ENCODE results near the gene SERPINB5. TPM values are rescaled to one million over a fixed set of nuclear protein-coding genes. Genes with fewer than 3 reads are reported as not detected.
"Not testable (repeated sequence)": the region's sequence is repeated elsewhere in the genome, so short reads cannot be mapped to it uniquely, and the experiment has no call there.

Gene SERPINB5
- polyA plus RNA-seq, 6 donors from 2014 or later = not detected

GRCh38 chr18:63449426-63449825, 27.3 kb upstream of the SERPINB5 start:
- H3K27ac Mint-ChIP-seq = peak overlapping the region in 1 of 6 donors; percentile 11
- DNase-seq (no peak), ATAC-seq (ENCODE audit: low read depth in 2 of 2) (no peak)
- H3K4me1 Mint-ChIP-seq = peaks cover 8 to 9% (median 9%) of the 10 kb centered on the region in 3 donors
- no peaks in the 10 kb centered on the region for H3K27me3 Mint-ChIP-seq
- no peak overlapping the region for H3K4me3 Mint-ChIP-seq
- H3K36me3 Mint-ChIP-seq = no peaks in the 10 kb centered on the region
- H3K9me3 Mint-ChIP-seq = peaks cover 0 to 2% (median 0%) of the 10 kb centered on the region in 7 donors

GRCh38 chr18:63451799-63452660, 24.7 kb upstream of the SERPINB5 start:
- H3K27ac Mint-ChIP-seq = no peak overlapping the region
- peaks cover 0 to 5% (median 0%) of the 10 kb centered on the region in 3 donors for H3K27me3 Mint-ChIP-seq
- DNase-seq (no peak), ATAC-seq (ENCODE audit: low read depth in 2 of 2) (no peak)
- no peaks in the 10 kb centered on the region for H3K4me1 Mint-ChIP-seq
- H3K9me3 Mint-ChIP-seq = peaks cover 0 to 1% (median 0%) of the 10 kb centered on the region in 7 donors
- no peaks in the 10 kb centered on the region for H3K36me3 Mint-ChIP-seq
- H3K4me3 Mint-ChIP-seq = no peak overlapping the region

DNA sequence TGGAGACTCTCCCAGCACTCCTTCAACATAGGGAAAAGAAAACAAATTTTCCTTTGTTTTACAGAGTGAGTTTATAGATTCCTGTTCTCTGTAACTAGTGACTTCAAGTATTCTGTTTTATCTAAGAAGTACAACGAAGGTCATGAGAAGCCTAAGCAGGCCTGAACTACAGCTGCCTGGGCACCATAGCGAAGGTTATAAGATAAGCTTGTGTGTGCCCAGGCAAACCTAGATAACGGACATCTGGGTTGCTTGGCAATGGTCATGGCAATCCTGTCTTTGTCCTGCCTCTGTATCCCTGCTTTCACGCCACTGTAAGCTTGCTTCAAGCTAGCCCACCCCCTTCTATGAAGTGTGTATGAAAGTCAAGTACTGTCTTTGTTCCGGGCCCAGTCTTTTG, 24.0 kb upstream of the SERPINB5 start:
- not testable (repeated sequence) for H3K36me3 Mint-ChIP-seq; ATAC-seq (ENCODE audit: low read depth in 2 of 2); H3K9me3 Mint-ChIP-seq; H3K27me3 Mint-ChIP-seq; H3K27ac Mint-ChIP-seq; H3K4me1 Mint-ChIP-seq; H3K4me3 Mint-ChIP-seq; DNase-seq

- no peak overlapping the region for H3K4me3 Mint-ChIP-seq
- no peaks in the 10 kb centered on the region for H3K36me3 Mint-ChIP-seq
- peak overlapping the region in 1 of 6 donors; percentile 10 for H3K27ac Mint-ChIP-seq
- no peaks in the 10 kb centered on the region for H3K4me1 Mint-ChIP-seq
- no peak for ATAC-seq (ENCODE audit: low read depth in 2 of 2)
- DNase-seq = no peak
- peaks cover 0 to 5% (median 0%) of the 10 kb centered on the region in 3 donors for H3K27me3 Mint-ChIP-seq
- peaks cover 0 to 1% (median 0%) of the 10 kb centered on the region in 7 donors for H3K9me3 Mint-ChIP-seq
These were observed 22.3 kb upstream of the SERPINB5 start for GRCh38 chr18:63454497-63454896.

DNA sequence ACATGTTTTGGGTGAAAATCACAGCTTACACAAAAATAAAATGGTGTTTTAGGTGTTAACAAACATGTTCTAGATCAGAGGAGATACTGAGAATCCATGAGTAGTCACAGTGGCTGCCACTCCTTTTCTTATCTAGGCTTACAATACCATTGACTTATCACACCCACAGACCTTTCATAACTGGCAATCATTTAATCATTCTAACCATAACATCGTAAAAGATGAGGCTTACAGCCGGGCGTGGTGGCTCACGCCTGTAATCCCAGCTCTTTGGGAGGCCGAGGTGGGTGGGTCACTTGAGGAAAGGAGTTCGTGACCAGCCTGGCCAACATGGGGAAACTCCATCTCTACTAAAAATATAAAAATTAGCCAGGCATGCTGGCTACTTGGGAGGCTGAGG, 18.8 kb upstream of the SERPINB5 start:
- Mint-ChIP-seq H3K4me1 (no peaks in the 10 kb centered on the region), H3K4me3 (no peak overlapping the region), H3K27ac (no peak overlapping the region), H3K9me3 (no peaks in the 10 kb centered on the region), H3K27me3 (peaks cover 0 to 5% (median 4%) of the 10 kb centered on the region in 3 donors), H3K36me3 (no peaks in the 10 kb centered on the region)
- no peak for ATAC-seq (ENCODE audit: low read depth in 2 of 2)
- DNase-seq = no peak

GRCh38 chr18:63460414-63460813, 16.3 kb upstream of the SERPINB5 start:
- Mint-ChIP-seq H3K27ac (no peak overlapping the region), H3K27me3 (peaks cover 12 to 20% (median 13%) of the 10 kb centered on the region in 3 donors), H3K9me3 (no peaks in the 10 kb centered on the region), H3K36me3 (no peaks in the 10 kb centered on the region), H3K4me1 (no peaks in the 10 kb centered on the region), H3K4me3 (no peak overlapping the region)
- ATAC-seq (ENCODE audit: low read depth in 2 of 2) (no peak), DNase-seq (no peak)

GRCh38 chr18:63464434-63464833, 12.3 kb upstream of the SERPINB5 start:
- peaks cover 13 to 22% (median 21%) of the 10 kb centered on the region in 3 donors for H3K27me3 Mint-ChIP-seq
- no peaks in the 10 kb centered on the region for H3K9me3 Mint-ChIP-seq
- no peak for ATAC-seq (ENCODE audit: low read depth in 2 of 2)

DNA sequence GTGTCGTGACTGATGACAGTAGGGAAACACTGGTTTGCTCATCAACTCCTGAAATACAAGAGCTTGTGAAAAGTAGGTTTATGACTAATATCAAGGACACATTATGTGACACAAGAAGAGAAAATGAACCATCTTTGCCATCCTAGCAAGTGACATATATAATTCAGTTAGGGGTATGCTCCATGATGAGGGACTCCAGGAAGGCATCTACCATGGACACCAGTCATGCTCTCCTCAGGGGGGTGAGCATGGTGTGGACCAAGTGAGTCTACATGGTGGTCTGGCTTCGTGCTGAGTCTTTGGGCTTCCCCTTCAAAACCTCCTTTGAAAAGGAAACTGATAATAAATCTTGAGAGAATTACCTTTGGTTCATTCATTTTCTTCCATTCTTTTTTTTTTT, 11.7 kb upstream of the SERPINB5 start:
- H3K9me3 Mint-ChIP-seq = no peaks in the 10 kb centered on the region
- ATAC-seq (ENCODE audit: low read depth in 2 of 2) (no peak), DNase-seq (no peak)
- H3K4me1 Mint-ChIP-seq = no peaks in the 10 kb centered on the region
- H3K36me3 Mint-ChIP-seq = no peaks in the 10 kb centered on the region
- H3K27me3 Mint-ChIP-seq = peaks cover 13 to 22% (median 21%) of the 10 kb centered on the region in 3 donors
- no peak overlapping the region for H3K27ac Mint-ChIP-seq
- no peak overlapping the region for H3K4me3 Mint-ChIP-seq

More at GRCh38 chr18:63464434-63464833, 12.3 kb upstream of the SERPINB5 start:
- Mint-ChIP-seq H3K27ac (no peak overlapping the region), H3K36me3 (no peaks in the 10 kb centered on the region), H3K4me1 (no peaks in the 10 kb centered on the region), H3K4me3 (no peak overlapping the region)
- DNase-seq = no peak

- Mint-ChIP-seq H3K4me3 (no peak overlapping the region), H3K27ac (no peak overlapping the region), H3K4me1 (no peaks in the 10 kb centered on the region), H3K27me3 (peaks cover 19 to 37% (median 32%) of the 10 kb centered on the region in 3 donors), H3K36me3 (no peaks in the 10 kb centered on the region), H3K9me3 (no peaks in the 10 kb centered on the region)
- ATAC-seq (ENCODE audit: low read depth in 2 of 2) (no peak), DNase-seq (no peak)
These were observed 9.1 kb upstream of the SERPINB5 start for GRCh38 chr18:63467699-63468098.

DNA sequence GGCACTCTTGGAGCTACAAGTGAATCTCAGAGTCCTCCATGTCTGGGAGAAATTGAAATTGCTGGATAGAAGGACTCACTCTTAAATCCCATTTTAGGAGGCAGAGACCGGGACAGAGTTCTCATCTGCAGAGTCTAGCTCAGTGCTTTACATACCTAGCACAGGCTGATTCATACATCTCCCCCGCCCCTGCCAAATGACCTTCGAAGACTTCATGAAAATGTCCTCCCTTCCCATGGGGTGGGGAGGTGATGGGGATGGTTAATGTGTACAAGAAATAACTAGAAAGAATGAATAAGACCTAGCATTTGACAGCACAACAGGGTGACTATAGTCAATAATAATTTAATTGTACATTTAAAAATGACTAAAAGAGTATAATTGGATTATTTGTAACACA, 8.2 kb upstream of the SERPINB5 start:
- Mint-ChIP-seq H3K27me3 (peaks cover 19 to 37% (median 27%) of the 10 kb centered on the region in 3 donors), H3K36me3 (no peaks in the 10 kb centered on the region), H3K27ac (peak overlapping the region in 1 of 6 donors; percentile 64), H3K4me1 (no peaks in the 10 kb centered on the region), H3K4me3 (no peak overlapping the region), H3K9me3 (no peaks in the 10 kb centered on the region)
- DNase-seq = no peak
- ATAC-seq (ENCODE audit: low read depth in 2 of 2) = no peak

DNA sequence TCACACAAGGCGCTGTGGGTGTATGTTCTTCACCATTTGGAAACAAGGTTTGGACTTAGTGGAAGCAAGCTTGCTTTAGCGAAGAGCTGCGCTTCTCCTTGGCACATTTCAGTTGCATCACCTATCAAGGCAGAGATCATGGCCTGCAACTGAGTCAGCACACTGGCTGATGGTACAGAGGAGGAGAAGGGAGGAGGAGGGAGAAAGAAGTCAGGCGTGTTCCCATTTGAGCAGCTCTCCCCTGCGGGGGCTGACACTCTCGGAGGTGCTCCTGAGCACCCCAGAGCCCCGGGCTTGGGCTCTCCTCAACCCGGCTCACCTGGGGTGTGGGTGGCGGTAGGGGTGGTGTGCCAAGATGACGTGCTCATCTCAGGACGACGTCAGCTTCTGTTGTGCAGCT, 6.0 kb upstream of the SERPINB5 start:
- no peak for ATAC-seq (ENCODE audit: low read depth in 2 of 2)
- peak overlapping the region in 1 of 6 donors; percentile 52 for H3K27ac Mint-ChIP-seq
- peaks cover 22 to 36% (median 23%) of the 10 kb centered on the region in 3 donors for H3K27me3 Mint-ChIP-seq
- H3K36me3 Mint-ChIP-seq = no peaks in the 10 kb centered on the region
- H3K9me3 Mint-ChIP-seq = no peaks in the 10 kb centered on the region
- DNase-seq = no peak
- no peak overlapping the region for H3K4me3 Mint-ChIP-seq
- H3K4me1 Mint-ChIP-seq = no peaks in the 10 kb centered on the region

GRCh38 chr18:63472380-63472779, 4.4 kb upstream of the SERPINB5 start:
- H3K27ac Mint-ChIP-seq = no peak overlapping the region
- no peak for DNase-seq
- no peaks in the 10 kb centered on the region for H3K4me1 Mint-ChIP-seq
- H3K36me3 Mint-ChIP-seq = no peaks in the 10 kb centered on the region
- peaks cover 0 to 4% (median 0%) of the 10 kb centered on the region in 7 donors for H3K9me3 Mint-ChIP-seq
- ATAC-seq (ENCODE audit: low read depth in 2 of 2) = no peak
- H3K4me3 Mint-ChIP-seq = no peak overlapping the region
- peaks cover 19 to 31% (median 22%) of the 10 kb centered on the region in 3 donors for H3K27me3 Mint-ChIP-seq

DNA sequence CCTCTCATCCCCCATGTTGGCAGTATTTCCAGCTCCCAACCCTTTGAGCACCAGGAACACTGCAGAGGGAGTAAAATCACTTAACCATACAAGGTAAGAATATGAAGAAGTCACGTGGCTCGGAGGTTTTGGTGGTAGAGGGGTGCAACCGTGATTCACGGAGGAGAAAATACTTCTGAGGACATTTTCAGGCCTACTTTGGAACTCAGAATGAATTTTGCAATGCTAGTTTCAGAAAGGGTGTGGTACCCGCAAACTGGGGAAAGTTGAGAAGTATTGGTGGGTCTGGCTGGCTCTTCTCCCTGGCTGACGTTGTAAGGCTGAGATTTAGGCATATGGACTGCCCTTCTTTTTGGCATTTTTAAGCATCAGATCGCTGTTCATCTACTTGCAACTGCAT, 442 bp downstream of the SERPINB5 start:
- H3K27me3 Mint-ChIP-seq = peaks cover 14 to 23% (median 22%) of the 10 kb centered on the region in 3 donors
- H3K9me3 Mint-ChIP-seq = peaks cover 0 to 4% (median 0%) of the 10 kb centered on the region in 7 donors
- no peak overlapping the region for H3K27ac Mint-ChIP-seq
- no peaks in the 10 kb centered on the region for H3K4me1 Mint-ChIP-seq
- no peaks in the 10 kb centered on the region for H3K36me3 Mint-ChIP-seq
- DNase-seq (no peak), ATAC-seq (ENCODE audit: low read depth in 2 of 2) (no peak)
- H3K4me3 Mint-ChIP-seq = no peak overlapping the region

DNA sequence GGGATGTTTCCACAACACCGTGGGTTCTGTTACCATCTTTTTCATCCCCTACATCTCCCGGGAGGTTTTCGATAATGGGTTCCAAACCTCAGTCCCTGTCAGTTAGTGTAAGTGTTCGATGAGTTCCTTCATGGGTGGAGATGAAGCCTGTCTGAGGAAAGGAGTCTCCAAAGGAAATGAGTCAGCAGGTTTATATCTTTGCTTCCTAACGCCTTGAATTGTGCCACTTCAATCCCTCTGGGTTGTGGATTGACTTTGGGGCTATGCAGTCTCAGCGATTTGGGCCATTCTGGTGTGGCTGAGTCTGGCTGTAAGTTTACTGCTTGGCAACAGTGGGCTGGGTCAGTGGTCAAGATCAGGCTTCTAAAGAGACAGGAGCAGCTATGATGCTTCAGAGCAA, 1.2 kb downstream of the SERPINB5 start:
- Mint-ChIP-seq H3K36me3 (no peaks in the 10 kb centered on the region), H3K9me3 (peaks cover 0 to 4% (median 0%) of the 10 kb centered on the region in 7 donors), H3K4me1 (no peaks in the 10 kb centered on the region), H3K27ac (no peak overlapping the region), H3K4me3 (no peak overlapping the region), H3K27me3 (peaks cover 10 to 19% (median 18%) of the 10 kb centered on the region in 3 donors)
- no peak for ATAC-seq (ENCODE audit: low read depth in 2 of 2)
- no peak for DNase-seq

Measured in naive B cell (primary cell).